DND-41 (cell line): ENCODE measurements around the gene DPH3.

Experiments used
- ATAC-seq: fragments of 200-7000 bp; cut with Tn5 transposase; 3 replicates; pipeline ENCODE4 v1.9.1; 2021; ENCODE audit warnings: low read depth; ENCODE audit not compliant: insufficient read depth
- DNase-seq: peaks from one replicate; pipeline ENCODE4 v3.0.0-alpha.2; 2020
- H2AFZ ChIP-seq: 2 replicates; pipeline ENCODE4 v1.6.0; 2012; ENCODE audit warnings: low read depth, low read length
- H3K27ac ChIP-seq: 2 replicates; pipeline ENCODE4 v1.5.1; 2012; ENCODE audit warnings: low read length, inconsistent platforms
- H3K27me3 ChIP-seq: fragments of 200-600 bp; sonication (generic); 2 replicates; pipeline ENCODE4 v1.6.0; 2012; ENCODE audit warnings: low read length, mild to moderate bottlenecking, inconsistent platforms; ENCODE audit not compliant: insufficient read depth, poor library complexity
- H3K36me3 ChIP-seq: 2 replicates; pipeline ENCODE4 v1.5.1; 2012; ENCODE audit warnings: low read length, inconsistent platforms; ENCODE audit not compliant: insufficient read depth
- H3K4me1 ChIP-seq: 2 replicates; pipeline ENCODE4 v1.5.1; 2012; ENCODE audit warnings: mild to moderate bottlenecking, low read length; ENCODE audit not compliant: insufficient read depth
- H3K4me2 ChIP-seq: 2 replicates; pipeline ENCODE4 v1.6.0; 2012; ENCODE audit warnings: mild to moderate bottlenecking, moderate library complexity, low read length, inconsistent platforms; ENCODE audit not compliant: insufficient read depth
- H3K4me3 ChIP-seq, 2 experiments: fragments of 200-600 bp in 1 of 2; shearing (Covaris generic) in 1 of 2; 2 replicates each; pipeline ENCODE4 v1.5.1; 2012 to 2016; ENCODE audit warnings: inconsistent platforms in 2 of 2, low read length in 2 of 2, mild to moderate bottlenecking in 2 of 2, low read depth in 1 of 2, moderate library complexity in 1 of 2
- H3K79me2 ChIP-seq: 2 replicates; pipeline ENCODE4 v1.6.0; 2012; ENCODE audit warnings: low read length, inconsistent platforms; ENCODE audit not compliant: insufficient read depth
- H3K9ac ChIP-seq: 2 replicates; pipeline ENCODE4 v1.6.0; 2012; ENCODE audit warnings: low read depth, mild to moderate bottlenecking, inconsistent platforms, low read length, moderate library complexity
- H3K9me3 ChIP-seq: 2 replicates; pipeline ENCODE4 v1.5.1; 2012; ENCODE audit warnings: low read length, moderate library complexity, mild to moderate bottlenecking, inconsistent platforms; ENCODE audit not compliant: insufficient read depth, severe bottlenecking
- H4K20me1 ChIP-seq: 2 replicates; pipeline ENCODE4 v1.6.0; 2012; ENCODE audit warnings: low read length; ENCODE audit not compliant: insufficient read depth
- EZH2 ChIP-seq: IDR thresholded peaks from 3 replicates; pipeline ENCODE4 v1.6.1; 2012; ENCODE audit warnings: borderline replicate concordance, low read depth, mild to moderate bottlenecking, moderate library complexity, low read length, inconsistent platforms; ENCODE audit not compliant: severe bottlenecking
- TF ChIP-seq, protein P1 (sequence below): IDR thresholded peaks from 2 replicates; pipeline ENCODE4 v1.5.1; 2012; ENCODE audit warnings: borderline replicate concordance, low read length, moderate library complexity, mild to moderate bottlenecking; ENCODE audit not compliant: poor library complexity, severe bottlenecking; ENCODE audit errors: extremely low read depth

DPH3 gene

DNA sequence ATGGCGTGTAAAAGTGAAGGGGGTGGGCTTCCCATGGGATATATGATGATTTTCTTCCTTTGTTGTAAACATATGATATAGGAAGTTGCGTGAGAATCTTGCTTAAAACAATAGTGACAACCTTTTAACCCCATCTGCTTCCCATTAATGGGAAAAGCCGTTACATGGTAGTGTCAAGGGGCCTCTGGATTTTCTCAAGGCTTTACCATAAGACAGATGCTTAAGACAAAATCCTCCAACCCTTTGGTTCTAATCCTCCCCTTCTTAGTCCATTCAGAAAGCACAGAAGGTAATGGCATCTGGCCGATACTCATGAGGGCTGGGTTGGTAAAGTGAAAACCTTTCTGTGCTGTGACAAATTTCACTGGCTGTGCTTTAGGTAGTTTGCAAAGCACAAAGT, 25.0 kb downstream of the DPH3 start:
- H3K36me3 ChIP-seq = no peaks in the 10 kb centered on the region
- H3K79me2 ChIP-seq = no peaks in the 10 kb centered on the region
- H4K20me1 ChIP-seq = no peaks in the 10 kb centered on the region
- TF ChIP-seq EZH2 = no peak
- TF ChIP-seq, protein P1, sequence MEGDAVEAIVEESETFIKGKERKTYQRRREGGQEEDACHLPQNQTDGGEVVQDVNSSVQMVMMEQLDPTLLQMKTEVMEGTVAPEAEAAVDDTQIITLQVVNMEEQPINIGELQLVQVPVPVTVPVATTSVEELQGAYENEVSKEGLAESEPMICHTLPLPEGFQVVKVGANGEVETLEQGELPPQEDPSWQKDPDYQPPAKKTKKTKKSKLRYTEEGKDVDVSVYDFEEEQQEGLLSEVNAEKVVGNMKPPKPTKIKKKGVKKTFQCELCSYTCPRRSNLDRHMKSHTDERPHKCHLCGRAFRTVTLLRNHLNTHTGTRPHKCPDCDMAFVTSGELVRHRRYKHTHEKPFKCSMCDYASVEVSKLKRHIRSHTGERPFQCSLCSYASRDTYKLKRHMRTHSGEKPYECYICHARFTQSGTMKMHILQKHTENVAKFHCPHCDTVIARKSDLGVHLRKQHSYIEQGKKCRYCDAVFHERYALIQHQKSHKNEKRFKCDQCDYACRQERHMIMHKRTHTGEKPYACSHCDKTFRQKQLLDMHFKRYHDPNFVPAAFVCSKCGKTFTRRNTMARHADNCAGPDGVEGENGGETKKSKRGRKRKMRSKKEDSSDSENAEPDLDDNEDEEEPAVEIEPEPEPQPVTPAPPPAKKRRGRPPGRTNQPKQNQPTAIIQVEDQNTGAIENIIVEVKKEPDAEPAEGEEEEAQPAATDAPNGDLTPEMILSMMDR = no peak
- H3K27ac ChIP-seq = no peak overlapping the region
- no peak overlapping the region for H3K9ac ChIP-seq
- no peaks in the 10 kb centered on the region for H3K9me3 ChIP-seq
- ATAC-seq = no peak
- no peaks in the 10 kb centered on the region for H3K27me3 ChIP-seq
- no peak overlapping the region for H2AFZ ChIP-seq
- no peak overlapping the region for H3K4me3 ChIP-seq
- no peak overlapping the region for H3K4me2 ChIP-seq
- no peak for DNase-seq
- no peaks in the 10 kb centered on the region for H3K4me1 ChIP-seq

DNA sequence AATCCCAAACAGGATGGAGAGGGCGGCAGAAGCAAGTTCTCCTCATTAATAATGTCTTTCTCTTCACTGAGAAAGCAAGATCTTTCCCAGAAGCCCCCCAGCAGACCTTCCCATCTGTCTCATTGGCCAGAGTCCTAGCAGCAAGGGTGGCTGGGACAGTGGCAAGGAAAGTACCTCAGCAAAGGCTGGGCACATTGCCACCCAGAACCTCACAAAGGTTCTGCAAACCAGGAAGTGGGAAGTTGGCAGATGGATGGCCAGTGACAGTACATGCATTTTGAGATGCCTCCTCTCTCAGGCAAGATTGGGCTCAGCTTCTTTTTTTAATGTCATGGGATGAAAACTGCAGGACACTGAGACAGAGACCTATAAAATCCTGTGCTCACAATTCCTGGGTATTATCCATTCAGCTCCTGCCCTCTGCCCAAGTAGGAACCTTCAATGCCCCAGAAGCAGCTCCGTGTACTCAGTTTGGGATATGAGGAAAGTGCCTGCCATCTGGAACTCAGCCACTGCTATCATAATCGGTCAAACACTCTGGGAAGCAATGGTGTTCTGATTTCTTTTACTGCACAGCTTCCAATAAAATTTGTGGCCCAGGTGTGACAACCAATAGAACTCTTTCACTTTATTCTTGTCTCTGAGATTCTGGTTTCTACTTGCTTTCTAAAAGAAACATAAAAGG, 25.5 kb downstream of the DPH3 start:
- Histone ChIP-seq H3K27me3 (no peaks in the 10 kb centered on the region), H3K4me1 (no peaks in the 10 kb centered on the region), H2AFZ (no peak overlapping the region), H3K9ac (no peak overlapping the region), H3K79me2 (no peaks in the 10 kb centered on the region), H3K4me3 (no peak overlapping the region), H3K9me3 (no peaks in the 10 kb centered on the region), H3K4me2 (no peak overlapping the region), H4K20me1 (no peaks in the 10 kb centered on the region), H3K36me3 (no peaks in the 10 kb centered on the region), H3K27ac (no peak overlapping the region)
- no peak for TF ChIP-seq EZH2
- TF ChIP-seq, protein P1 = no peak
- DNase-seq (no peak), ATAC-seq (no peak)

DNA sequence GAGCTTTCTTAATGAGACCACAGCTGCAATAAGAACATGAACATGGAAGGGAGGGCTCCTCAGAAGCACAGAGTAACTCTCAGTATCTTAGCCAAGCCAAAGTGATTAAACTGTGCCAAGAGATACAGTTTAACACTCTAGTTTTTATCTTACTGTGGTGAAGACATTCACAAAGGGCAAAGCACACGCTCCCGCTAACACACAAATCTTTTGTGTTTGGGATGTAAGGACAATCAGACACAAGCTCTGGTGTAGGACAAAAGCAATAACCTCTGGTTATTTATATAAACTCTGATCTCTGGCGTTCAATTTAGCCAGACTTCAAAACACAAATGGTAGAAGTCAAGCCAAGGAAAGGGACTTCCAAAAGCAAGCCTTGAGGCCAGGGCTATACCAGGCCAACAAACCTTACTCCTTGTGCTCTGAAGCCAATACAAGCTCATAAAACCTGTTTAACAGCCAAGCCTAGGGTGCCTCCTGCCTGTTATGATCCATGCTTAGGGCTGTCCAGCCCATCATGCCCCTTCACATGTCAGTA, 27.8 kb downstream of the DPH3 start:
- H3K27ac ChIP-seq = no peak overlapping the region
- no peak overlapping the region for H2AFZ ChIP-seq
- no peak overlapping the region for H3K4me3 ChIP-seq
- H3K36me3 ChIP-seq = no peaks in the 10 kb centered on the region
- no peak for ATAC-seq
- H4K20me1 ChIP-seq = no peaks in the 10 kb centered on the region
- no peak overlapping the region for H3K9ac ChIP-seq
- H3K9me3 ChIP-seq = no peaks in the 10 kb centered on the region
- no peaks in the 10 kb centered on the region for H3K27me3 ChIP-seq
- H3K79me2 ChIP-seq = no peaks in the 10 kb centered on the region
- no peak for TF ChIP-seq EZH2
- TF ChIP-seq, protein P1 = no peak
- H3K4me2 ChIP-seq = no peak overlapping the region
- no peak for DNase-seq
- H3K4me1 ChIP-seq = no peaks in the 10 kb centered on the region
